Keratinocyte (primary cell): ENCODE results near the gene SWI5. TPM values are rescaled to one million over a fixed set of nuclear protein-coding genes. Genes with fewer than 3 reads are reported as not detected.
A peak's percentile ranks its signal among the peaks of the same experiment; 100 is the strongest.

ENCODE experiments used
- DNase-seq: peaks from one replicate; pipeline ENCODE4 v3.0.0-alpha.2; 2011; ENCODE audit warnings: low read depth, missing footprints, low spot score
- FAIRE-seq: peaks from 2 replicates; lab custom pipeline; 2011; peaks lifted over from hg19 to GRCh38; lab: Jason Lieb, UNC
- H2AFZ ChIP-seq: 2 replicates; pipeline ENCODE4 v1.6.0; 2012; ENCODE audit warnings: low read length, control low read depth, inconsistent platforms; ENCODE audit not compliant: control insufficient read depth
- H3K27ac ChIP-seq: 2 replicates; pipeline ENCODE4 v1.5.1; 2011; ENCODE audit warnings: low read length; ENCODE audit not compliant: control insufficient read depth, insufficient read depth
- H3K27me3 ChIP-seq: 3 replicates; pipeline ENCODE4 v1.6.0; 2011; ENCODE audit warnings: low read length; ENCODE audit not compliant: control insufficient read depth, insufficient read depth; ENCODE audit errors: extremely low read depth
- H3K36me3 ChIP-seq, 2 experiments: 2 replicates in 1 of 2; 3 replicates in 1 of 2; pipeline ENCODE4 v1.5.1; 2011; ENCODE audit warnings: low read length in 2 of 2, mild to moderate bottlenecking in 1 of 2; ENCODE audit not compliant: control insufficient read depth in 2 of 2, insufficient read depth in 2 of 2; ENCODE audit errors: extremely low read depth in 1 of 2
- H3K4me1 ChIP-seq: 3 replicates; pipeline ENCODE4 v1.5.1; 2011; ENCODE audit warnings: low read length; ENCODE audit not compliant: control insufficient read depth, insufficient read depth; ENCODE audit errors: extremely low read depth
- H3K4me2 ChIP-seq: 3 replicates; pipeline ENCODE4 v1.6.0; 2011; ENCODE audit warnings: low read depth, low read length; ENCODE audit not compliant: control insufficient read depth, insufficient read depth; ENCODE audit errors: extremely low read depth
- H3K4me3 ChIP-seq, 3 experiments: fragments of 200-600 bp in 1 of 3; sonication (generic) in 1 of 3; 2 replicates in 2 of 3; 3 replicates in 1 of 3; pipeline ENCODE4 v1.5.1; 2011 to 2016; ENCODE audit warnings: low read length in 3 of 3, mild to moderate bottlenecking in 3 of 3, control low read depth in 2 of 3, inconsistent platforms in 1 of 3, low read depth in 1 of 3, mixed read lengths in 1 of 3, mixed run types in 1 of 3, moderate library complexity in 1 of 3; ENCODE audit not compliant: control insufficient read depth in 2 of 3, insufficient read depth in 2 of 3; ENCODE audit errors: extremely low read depth in 1 of 3
- H3K79me2 ChIP-seq: 2 replicates; pipeline ENCODE4 v1.6.0; 2012; ENCODE audit warnings: low read length; ENCODE audit not compliant: control insufficient read depth, insufficient read depth
- H3K9ac ChIP-seq: 3 replicates; pipeline ENCODE4 v1.6.0; 2011; ENCODE audit warnings: low read length; ENCODE audit not compliant: control insufficient read depth, insufficient read depth; ENCODE audit errors: extremely low read depth
- H3K9me1 ChIP-seq: 3 replicates; pipeline ENCODE4 v1.6.0; 2011; ENCODE audit warnings: low read length; ENCODE audit not compliant: control insufficient read depth, insufficient read depth; ENCODE audit errors: extremely low read depth
- H3K9me3 ChIP-seq: 2 replicates; pipeline ENCODE4 v1.5.1; 2012; ENCODE audit warnings: low read depth, low read length; ENCODE audit not compliant: control insufficient read depth
- H4K20me1 ChIP-seq: 3 replicates; pipeline ENCODE4 v1.6.0; 2011; ENCODE audit warnings: low read length; ENCODE audit not compliant: control insufficient read depth, insufficient read depth; ENCODE audit errors: extremely low read depth
- EZH2 ChIP-seq: IDR thresholded peaks from one replicate; pipeline ENCODE4 v1.6.1; 2012; ENCODE audit warnings: inconsistent platforms, mild to moderate bottlenecking, low read length, moderate library complexity
- dilution Hi-C: fragments of 300-500 bp; cut with MboI; formaldehyde crosslinking; loops from one replicate; pipeline ENCODE4 v1.7.0; 2020; ENCODE audit warnings: low sequenced_read_pairs; ENCODE audit not compliant: extremely low pct_ligation_motif_present
- polyA plus RNA-seq, 5 experiments: library from polyadenylated mRNA; depleted of rRNA in 3 of 5; stranded (reverse) in 3 of 5; stranded (forward) in 1 of 5; unstranded in 1 of 5; fragments of >200 nt; gene quantifications; 1 replicate in 1 of 5; 2 replicates in 3 of 5; 3 replicates in 1 of 5; pipeline versions ENCODE4 v1.2.1 to v1.2.3, GENCODE V29; 2011 to 2012; ENCODE audit warnings: missing spikeins in 2 of 5, low read depth in 1 of 5, low replicate concordance in 1 of 5
- TF ChIP-seq, protein P1 (sequence below), 3 experiments: IDR thresholded peaks in 1 of 3; conservative IDR thresholded peaks in 1 of 3; optimal IDR thresholded peaks in 1 of 3; 2 replicates in 2 of 3; 3 replicates in 1 of 3; pipeline versions ENCODE3 to v1.5.1; 2011; ENCODE audit warnings: low read length in 3 of 3, mild to moderate bottlenecking in 3 of 3, moderate library complexity in 2 of 3, control low read depth in 1 of 3, inconsistent platforms in 1 of 3; ENCODE audit not compliant: insufficient read depth in 2 of 3; ENCODE audit errors: extremely low read depth in 1 of 3

SWI5 gene
- polyA plus RNA-seq, 1 donor (not counting 4 experiments of a cell fraction or from before 2014, with no cell fraction given) = 39.4 TPM

DNA sequence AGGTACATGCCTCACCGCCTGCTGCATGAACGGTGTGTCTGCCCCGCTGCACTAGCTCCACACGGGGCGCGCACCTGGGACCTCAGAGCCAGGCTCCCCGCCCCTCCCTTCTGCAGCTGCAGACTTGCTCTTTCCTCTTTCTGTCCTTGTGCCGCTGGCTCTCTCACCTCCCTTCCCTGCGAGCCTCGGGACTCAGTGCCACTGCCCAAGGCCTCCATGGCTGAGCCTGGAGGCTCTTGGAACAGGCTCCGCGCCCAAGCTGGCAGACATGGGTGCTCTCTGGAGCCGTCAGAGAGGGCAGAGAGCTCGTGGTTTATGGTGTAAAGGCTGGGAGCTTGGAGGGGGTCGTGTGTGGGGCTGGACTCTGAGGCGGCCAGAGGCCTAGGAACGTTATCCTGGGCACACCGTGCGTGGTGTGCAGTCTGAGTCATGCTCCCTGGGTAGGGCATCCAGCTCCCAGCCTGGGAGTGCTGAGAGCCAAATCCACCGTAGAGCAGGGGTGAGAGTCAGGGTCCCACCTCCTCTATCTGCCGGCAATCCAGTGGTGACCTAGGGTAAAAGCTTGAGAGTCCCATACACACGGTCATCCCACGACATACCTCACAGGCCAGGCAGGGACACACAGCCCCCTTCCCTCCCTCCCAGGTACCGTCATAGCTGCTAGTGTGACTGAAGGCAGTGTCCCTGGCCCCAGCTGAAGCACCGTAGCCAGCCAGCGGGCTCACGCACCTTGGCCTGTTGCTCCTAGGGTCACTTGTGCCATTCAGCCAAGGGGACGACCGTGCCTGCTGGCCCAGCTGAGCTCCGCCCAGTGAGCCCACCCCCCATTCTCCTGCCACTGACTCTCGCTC lies 22.7 kb upstream of the SWI5 start:
- no peaks in the 10 kb centered on the region for H3K9me3 ChIP-seq
- H3K36me3 ChIP-seq = peaks cover 4 to 9% of the 10 kb centered on the region in 2 experiments
- no peaks in the 10 kb centered on the region for H3K79me2 ChIP-seq
- H3K27ac ChIP-seq = peak overlapping the region; percentile 20
- peak overlapping the region; percentile 62 for H2AFZ ChIP-seq
- no peak for FAIRE-seq
- no peak for DNase-seq
- dilution Hi-C loops = no loop called here
- H3K4me2 ChIP-seq = peak overlapping the region; percentile 51
- no peaks in the 10 kb centered on the region for H3K27me3 ChIP-seq
- H3K9ac ChIP-seq = no peak overlapping the region
- H4K20me1 ChIP-seq = no peaks in the 10 kb centered on the region
- H3K9me1 ChIP-seq = no peaks in the 10 kb centered on the region
- no peak for TF ChIP-seq EZH2
- TF ChIP-seq, protein P1, sequence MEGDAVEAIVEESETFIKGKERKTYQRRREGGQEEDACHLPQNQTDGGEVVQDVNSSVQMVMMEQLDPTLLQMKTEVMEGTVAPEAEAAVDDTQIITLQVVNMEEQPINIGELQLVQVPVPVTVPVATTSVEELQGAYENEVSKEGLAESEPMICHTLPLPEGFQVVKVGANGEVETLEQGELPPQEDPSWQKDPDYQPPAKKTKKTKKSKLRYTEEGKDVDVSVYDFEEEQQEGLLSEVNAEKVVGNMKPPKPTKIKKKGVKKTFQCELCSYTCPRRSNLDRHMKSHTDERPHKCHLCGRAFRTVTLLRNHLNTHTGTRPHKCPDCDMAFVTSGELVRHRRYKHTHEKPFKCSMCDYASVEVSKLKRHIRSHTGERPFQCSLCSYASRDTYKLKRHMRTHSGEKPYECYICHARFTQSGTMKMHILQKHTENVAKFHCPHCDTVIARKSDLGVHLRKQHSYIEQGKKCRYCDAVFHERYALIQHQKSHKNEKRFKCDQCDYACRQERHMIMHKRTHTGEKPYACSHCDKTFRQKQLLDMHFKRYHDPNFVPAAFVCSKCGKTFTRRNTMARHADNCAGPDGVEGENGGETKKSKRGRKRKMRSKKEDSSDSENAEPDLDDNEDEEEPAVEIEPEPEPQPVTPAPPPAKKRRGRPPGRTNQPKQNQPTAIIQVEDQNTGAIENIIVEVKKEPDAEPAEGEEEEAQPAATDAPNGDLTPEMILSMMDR (optimal IDR thresholded peaks at IDR 0.05 in 1 of 3, IDR thresholded peaks at IDR 0.05 in 1 of 3, conservative IDR thresholded peaks at IDR 0.05 in 1 of 3; ENCODE audit: extremely low read depth in 1 of 3, insufficient read depth in 2 of 3, low read length in 3 of 3) = peak in 2 of 3 experiments; percentile 2 to 15
- peaks cover 30% of the 10 kb centered on the region for H3K4me1 ChIP-seq
- H3K4me3 ChIP-seq = peak overlapping the region in 2 of 3 experiments; percentile 29 to 38

DNA sequence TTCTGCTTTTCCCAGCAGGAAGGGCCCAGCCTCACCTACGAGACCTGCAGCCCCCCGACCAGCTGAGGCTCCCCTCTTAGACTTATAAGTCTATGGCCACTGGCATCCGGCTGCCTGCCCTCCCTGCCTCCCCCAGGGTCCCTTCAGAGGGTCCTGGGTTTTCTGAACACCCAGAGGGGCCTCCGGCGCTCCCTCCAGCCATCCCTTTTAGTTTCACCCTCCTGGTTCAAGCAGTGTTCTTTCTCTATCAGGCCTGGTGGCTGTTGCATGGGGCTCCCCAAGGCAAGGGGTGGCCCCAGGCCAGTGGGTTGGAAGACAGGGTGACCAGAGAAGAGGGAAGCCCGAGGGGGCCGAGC lies 22.1 kb upstream of the SWI5 start:
- H3K27ac ChIP-seq = no peak overlapping the region
- H3K27me3 ChIP-seq = no peaks in the 10 kb centered on the region
- H3K4me1 ChIP-seq = peaks cover 30% of the 10 kb centered on the region
- peaks cover 4 to 9% of the 10 kb centered on the region in 2 experiments for H3K36me3 ChIP-seq
- no peaks in the 10 kb centered on the region for H3K79me2 ChIP-seq
- H3K9ac ChIP-seq = no peak overlapping the region
- DNase-seq (no peak), FAIRE-seq (no peak)
- no peaks in the 10 kb centered on the region for H3K9me3 ChIP-seq
- no peaks in the 10 kb centered on the region for H4K20me1 ChIP-seq
- dilution Hi-C loops = no loop called here
- no peak overlapping the region for H3K4me3 ChIP-seq
- H2AFZ ChIP-seq = no peak overlapping the region
- no peaks in the 10 kb centered on the region for H3K9me1 ChIP-seq
- TF ChIP-seq, protein P1 (optimal IDR thresholded peaks at IDR 0.05 in 1 of 3, IDR thresholded peaks at IDR 0.05 in 1 of 3, conservative IDR thresholded peaks at IDR 0.05 in 1 of 3; ENCODE audit: extremely low read depth in 1 of 3, insufficient read depth in 2 of 3, low read length in 3 of 3) = no peak
- TF ChIP-seq EZH2 = no peak
- H3K4me2 ChIP-seq = no peak overlapping the region
